Gastrocnemius medialis (tissue), 4 donors: Measurements from ENCODE around the gene ATRNL1.

Experiments used
- POLR2A ChIP-seq, 2 donors: fragments of 450-650 bp; IDR thresholded peaks; one replicate each; pipeline ENCODE4 v1.6.1; 2017; ENCODE audit warnings: antibody characterized with exemption in 2 of 2, mild to moderate bottlenecking in 2 of 2, moderate library complexity in 2 of 2
- TF ChIP-seq, protein P1 (sequence below), 5 experiments: fragments of 450-650 bp in 3 of 5; fragments of 200-600 bp in 2 of 5; sonication (generic) in 2 of 5; IDR thresholded peaks in 4 of 5; conservative IDR thresholded peaks in 1 of 5; 1 replicate in 4 of 5; 2 replicates in 1 of 5; pipeline ENCODE4 v1.5.1; 2016 to 2019; ENCODE audit warnings: antibody characterized with exemption in 5 of 5, mild to moderate bottlenecking in 3 of 5, moderate library complexity in 3 of 5

DNA sequence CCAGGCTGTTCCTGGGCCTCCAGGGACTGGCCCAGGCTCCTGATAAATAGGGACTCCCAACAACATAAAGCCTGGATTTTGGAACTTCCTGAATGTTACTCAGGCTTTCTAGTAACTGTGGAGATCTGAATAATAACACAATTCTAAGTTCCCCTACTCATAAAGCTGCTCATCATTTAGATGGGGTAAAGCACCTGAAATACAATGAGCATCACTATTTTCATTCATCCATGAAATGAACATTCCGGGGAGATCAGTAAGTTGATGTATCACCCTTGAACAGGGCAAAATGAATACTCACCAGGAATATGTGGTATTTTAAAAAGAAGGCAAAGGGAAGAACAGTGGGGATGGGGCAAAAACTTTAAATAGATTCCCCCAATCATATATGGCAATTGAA, 48.3 kb upstream of the ATRNL1 start:
- TF ChIP-seq, protein P1, sequence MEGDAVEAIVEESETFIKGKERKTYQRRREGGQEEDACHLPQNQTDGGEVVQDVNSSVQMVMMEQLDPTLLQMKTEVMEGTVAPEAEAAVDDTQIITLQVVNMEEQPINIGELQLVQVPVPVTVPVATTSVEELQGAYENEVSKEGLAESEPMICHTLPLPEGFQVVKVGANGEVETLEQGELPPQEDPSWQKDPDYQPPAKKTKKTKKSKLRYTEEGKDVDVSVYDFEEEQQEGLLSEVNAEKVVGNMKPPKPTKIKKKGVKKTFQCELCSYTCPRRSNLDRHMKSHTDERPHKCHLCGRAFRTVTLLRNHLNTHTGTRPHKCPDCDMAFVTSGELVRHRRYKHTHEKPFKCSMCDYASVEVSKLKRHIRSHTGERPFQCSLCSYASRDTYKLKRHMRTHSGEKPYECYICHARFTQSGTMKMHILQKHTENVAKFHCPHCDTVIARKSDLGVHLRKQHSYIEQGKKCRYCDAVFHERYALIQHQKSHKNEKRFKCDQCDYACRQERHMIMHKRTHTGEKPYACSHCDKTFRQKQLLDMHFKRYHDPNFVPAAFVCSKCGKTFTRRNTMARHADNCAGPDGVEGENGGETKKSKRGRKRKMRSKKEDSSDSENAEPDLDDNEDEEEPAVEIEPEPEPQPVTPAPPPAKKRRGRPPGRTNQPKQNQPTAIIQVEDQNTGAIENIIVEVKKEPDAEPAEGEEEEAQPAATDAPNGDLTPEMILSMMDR (IDR thresholded peaks at IDR 0.05 in 4 of 5, conservative IDR thresholded peaks at IDR 0.05 in 1 of 5), result no peak
- no peak for TF ChIP-seq POLR2A (IDR thresholded peaks at IDR 0.05)
